HG02678 (cell line): ENCODE data around the gene PDGFB.

Source experiments
- ATAC-seq: cut with Tn5 transposase; IDR thresholded peaks from one replicate; pipeline ENCODE4 v1.9.1; 2021; ENCODE audit warnings: mild to moderate bottlenecking, moderate library complexity; ENCODE audit not compliant: unreplicated experiment

The PDGFB gene

DNA sequence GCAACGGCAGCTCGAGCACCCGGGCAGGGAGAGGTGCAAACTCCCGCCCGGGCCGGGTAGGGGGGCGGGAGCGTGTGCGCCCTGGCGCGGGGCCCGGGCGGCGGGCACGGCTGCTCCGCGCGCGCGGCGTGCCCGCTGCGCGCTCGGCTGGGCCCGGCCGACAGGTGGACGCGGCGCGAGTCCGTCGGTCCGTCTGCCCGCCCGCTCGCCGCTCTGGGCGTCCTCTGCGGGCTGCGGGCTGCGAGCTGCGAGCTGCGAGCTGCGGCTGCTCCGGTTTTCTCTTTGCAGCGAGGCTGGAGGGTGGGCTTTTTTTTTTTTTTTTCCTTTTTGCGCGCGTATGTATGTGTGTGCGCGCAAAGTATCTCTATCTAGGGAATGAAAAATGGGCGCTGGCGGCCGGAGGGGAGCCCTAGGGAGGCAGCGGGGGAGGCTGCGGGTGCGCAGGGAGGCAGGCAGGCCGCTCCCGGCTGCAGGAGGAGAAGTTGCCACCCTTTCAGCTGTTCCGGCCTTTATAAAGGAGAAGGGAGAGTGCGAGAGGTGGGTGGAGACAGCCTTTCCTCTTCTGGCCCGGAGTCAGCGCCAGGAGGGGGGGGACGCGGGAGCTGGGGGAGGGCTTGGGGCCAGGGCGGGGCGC, at the start of gene PDGFB:
PDGFB (minus strand) TSS at position 487 of the 634 bp plus-strand sequence. CDS start 1,019 bp downstream, outside the sequence.
- no peak for ATAC-seq

- no peak for ATAC-seq
These were observed 49.1 kb upstream of the PDGFB start for GRCh38 chr22:39293766-39294368.

- ATAC-seq: no peak
These were observed 47.8 kb upstream of the PDGFB start for GRCh38 chr22:39292561-39293074.

DNA sequence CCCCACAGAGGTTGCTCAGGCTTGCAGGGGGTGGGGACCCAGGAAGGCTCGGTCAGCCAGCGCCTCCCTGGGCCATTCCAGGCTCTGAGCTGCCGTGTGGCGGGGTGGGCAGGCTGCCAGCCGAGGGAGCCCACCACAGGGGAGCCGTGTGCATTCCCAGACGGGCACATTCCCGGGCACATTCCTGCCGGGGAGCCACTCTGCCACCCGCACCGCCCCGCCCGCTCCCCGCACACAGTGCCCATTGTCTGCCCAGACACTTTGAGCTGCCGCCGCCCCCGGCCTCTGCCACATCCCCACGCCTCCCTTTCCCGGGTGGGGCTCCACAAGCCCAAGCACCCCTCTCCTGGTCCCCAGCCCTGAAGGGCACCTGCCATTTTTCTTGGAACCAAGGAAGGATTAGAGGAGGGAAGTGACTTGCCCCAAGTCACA, 47.3 kb upstream of the PDGFB start:
- no peak for ATAC-seq

DNA sequence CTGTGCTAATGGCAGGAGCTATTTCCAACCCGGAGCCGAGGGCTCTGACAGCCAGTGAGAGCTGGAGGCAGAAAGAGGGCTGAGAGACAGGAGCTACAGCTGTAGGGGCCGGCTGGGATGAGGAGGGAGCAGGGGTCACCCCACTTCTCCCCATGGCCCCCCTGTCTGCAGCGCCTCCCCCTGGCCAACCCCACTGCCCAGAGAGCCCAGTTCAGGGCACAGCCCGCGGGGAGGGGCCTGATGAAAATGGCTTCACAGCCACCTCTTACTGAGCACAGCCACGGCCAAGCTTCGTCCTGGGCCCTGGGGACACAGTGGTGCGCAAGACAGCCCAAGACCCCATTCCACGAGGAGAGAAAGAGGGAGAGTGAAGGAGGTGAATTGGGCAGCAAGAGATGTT, 46.7 kb upstream of the PDGFB start:
- no peak for ATAC-seq

DNA sequence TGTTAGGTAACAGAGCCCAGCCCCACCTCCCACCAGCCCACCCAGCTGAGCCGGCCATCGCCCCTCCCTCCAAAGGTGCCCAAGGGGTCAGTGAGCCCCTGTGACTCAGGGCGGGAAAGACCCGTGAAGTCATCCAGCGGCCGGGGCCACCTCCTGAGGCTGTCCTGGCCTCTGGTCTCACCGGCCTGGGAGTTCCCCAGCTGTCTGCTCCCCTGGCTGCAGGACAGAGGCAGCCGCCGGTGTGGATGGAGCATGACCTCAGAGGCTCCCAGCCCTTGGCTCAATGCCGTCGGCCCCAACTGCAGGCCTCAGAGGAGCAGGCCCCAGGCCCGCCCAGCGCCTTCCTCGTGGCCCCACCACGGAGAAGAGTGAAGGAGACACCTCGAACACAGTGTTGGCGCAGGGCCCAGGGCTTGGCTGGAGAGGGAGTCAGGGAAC, 46.0 kb upstream of the PDGFB start:
- no peak for ATAC-seq

DNA sequence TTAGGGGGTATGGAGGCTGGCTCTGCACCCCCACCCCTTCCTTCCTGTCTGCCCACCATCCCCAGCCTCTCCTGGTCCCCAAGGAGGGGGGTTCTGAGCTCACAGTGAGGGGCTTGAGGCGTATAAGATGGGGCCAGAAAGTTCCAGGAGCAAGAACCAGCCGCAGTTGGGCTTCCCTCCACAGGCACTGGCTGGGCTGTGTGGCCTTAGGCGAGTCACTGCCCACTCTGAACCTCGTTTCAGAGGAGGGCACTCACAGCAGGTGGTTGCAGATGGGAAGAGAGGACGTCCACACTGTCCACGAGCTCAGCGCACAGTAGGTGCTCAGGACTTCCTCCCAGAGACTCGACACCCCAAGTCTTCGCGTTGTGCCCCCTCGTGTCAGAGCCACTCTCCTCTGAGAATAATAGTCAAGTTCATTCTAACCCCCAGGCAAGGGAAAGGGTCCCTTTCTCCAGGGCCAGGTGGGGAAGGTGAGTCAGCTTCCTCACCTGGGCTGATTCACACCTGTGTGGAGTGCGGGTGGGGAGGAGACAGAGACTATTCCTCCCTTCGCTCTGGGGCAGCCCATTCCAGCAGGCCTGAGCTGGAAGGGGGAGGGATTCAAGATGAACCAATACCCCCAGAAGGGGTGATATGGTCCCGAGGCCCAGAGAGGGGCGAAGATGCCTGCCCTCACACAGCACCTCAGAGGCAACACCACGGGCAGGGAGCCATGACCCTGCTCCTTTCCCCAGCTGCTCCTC, 45.4 kb upstream of the PDGFB start:
- no peak for ATAC-seq

DNA sequence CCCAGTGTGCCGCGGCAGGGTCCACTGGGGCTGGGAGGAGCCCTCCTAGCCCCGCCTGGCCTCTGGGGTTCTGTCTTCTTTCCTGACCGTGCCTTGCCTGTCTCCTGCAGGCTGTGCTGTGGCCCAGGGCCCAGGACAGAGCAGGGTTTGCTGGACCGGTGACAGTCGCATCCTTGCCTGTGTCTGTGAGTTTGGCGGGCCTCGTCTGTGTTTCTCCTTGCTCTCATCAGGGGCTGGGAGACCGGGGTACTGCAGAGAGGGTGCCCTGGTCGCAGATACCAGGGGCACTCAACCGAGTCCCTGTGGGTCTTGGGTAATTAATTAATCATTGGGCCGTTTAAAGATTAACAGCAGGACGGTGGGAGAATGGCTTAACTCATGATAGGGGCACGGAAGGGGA, 44.8 kb upstream of the PDGFB start:
- ATAC-seq: no peak

- ATAC-seq: no peak
These were observed 43.5 kb upstream of the PDGFB start for GRCh38 chr22:39288135-39288898.

- ATAC-seq: no peak
These were observed 42.4 kb upstream of the PDGFB start for GRCh38 chr22:39287076-39287725.

- ATAC-seq: no peak
These were observed 40.2 kb upstream of the PDGFB start for GRCh38 chr22:39284983-39285382.

GRCh38 chr22:39284142-39284980, 39.6 kb upstream of the PDGFB start:
- ATAC-seq: no peak

DNA sequence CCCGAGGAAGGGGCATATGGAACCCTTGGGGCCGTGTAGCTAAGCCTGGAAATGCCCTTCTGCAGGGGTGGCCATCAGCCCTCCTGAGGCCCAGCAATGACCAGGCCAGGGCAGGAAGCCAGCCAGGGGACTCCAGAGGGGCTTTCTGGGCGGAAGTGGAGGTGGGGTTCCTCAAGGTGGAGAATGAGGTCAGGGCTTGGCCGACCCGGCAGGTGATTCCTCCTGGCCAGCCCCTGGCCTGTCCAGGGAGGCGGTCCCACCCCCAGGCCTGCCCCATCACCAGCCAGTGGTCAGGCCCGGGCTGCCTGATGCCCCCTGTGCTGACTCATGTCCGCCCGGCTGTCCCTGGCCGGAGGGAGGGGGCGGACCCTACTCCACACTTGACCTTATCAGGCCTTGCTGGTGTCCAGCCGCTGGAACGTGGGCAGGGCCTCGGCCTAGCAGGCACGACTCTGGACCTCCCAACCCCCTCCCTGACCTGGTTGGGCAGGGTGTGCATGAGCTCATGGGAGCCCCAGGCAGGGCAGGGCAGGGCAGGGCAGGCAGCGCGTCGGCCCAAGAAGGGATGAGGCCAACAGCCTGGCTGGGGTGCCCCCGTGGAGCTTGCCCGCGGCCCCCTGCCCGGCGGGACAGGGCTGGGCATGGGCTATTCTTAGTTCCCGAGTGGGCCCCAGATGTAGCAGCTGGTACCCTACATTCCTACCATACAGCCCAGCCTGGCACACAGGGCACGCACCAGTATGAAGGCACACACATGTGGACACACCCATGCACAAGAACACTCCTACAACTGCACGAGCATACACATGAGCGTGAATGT, 38.8 kb upstream of the PDGFB start:
- no peak for ATAC-seq

DNA sequence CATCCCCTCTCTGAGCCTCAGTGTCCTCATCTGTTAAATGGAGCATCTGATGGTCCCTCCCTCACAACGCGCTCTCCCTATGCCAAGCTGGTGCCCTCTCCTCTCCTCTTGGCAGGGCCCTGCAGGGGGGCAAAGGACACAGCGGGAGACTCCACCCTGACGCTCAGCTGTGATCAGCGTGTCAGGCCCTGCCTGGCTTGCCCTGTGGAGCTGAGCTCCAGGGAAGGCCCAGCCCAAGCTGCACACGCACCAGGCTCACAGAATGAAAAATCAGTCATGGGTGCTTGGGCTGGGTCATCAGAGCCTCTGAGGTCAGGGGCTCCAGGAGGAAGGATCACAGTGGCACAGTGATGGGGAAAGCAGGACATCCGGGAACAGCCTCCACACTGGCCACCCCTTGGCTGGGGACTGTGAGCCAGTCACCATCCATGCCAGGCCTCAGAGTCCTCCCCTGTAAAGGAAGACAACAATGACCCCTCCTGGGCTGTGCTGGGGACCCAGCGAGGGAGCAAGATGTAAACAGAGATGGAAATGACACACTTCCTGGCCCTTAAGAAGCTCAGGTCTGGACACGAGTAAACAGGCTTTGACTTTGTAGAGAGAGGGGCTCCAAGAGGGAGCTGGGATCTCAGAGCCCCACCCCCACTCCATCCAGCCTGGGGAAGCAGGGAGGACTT, 38.0 kb upstream of the PDGFB start:
- no peak for ATAC-seq

DNA sequence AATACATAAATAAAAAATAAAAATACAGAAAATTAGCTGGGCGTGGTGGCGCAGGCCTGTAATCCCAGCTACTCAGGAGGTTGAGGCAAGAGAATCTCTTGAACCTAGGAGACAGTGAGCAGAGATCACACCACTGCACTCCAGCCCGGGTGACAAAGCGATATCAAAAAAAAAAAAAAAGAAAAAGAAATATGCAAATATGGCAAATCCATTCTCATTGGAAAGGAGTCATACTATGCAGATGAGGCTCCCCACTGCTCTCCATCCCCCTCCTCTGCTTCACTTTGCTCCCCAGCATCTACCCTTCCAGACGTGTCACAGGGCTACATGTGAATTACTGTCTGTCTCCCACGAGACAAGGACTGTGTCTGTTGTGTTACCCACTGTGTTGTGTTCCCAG, 36.3 kb upstream of the PDGFB start:
- no peak for ATAC-seq

DNA sequence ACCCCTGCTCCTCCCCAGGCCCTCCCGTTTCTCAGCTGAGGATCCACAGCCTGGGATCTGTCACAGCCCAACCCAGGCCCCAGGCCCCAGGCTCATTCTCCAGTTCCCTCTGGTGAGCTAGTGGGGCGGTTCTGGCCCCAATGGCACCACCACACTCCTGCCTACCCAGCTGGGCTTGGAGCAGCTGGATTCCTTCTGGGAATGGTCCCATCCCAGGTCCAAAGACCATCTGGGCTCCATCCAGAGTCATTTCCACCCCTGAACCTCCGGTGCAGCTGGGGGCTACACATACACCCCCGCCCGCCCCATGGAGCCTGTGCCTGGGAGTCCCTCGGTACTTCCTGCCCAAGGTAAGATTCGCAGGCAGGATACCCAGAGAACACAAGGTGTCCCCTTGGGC, 35.5 kb upstream of the PDGFB start:
- ATAC-seq: no peak

DNA sequence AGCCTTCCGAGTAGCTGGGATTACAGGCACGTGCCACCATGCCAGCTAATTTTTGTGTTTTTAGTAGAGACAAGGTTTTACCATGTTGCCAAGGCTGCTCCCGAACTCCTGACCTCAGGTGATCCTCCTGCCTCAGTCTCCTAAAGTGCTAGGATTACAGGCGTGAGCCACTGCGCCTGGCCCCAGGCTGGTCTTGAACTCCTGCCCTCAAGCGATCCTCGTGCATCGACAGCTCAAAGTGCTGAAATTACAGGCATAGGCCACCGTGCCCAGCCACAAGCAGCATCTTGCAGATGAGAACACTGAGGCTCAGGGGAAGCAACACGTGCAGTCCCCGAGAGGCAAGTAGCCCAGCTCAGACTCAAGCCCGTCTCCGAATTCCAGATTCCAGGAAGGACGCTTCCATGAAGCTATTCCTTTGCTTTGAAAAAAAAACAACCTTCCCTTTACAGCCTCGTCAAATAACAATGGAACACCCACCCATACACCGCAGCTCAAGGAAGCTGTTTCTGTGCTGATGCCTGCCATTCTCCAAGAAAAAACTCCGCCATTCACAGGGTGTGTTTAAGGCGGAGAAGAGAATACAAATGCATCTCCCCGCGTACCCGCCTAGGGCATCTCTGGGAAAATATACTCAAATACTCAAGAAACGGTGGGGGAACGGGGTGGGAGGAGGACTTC, 34.5 kb upstream of the PDGFB start:
- ATAC-seq: no peak

- no peak for ATAC-seq
These were observed 33.3 kb upstream of the PDGFB start for GRCh38 chr22:39278040-39278439.
